NCI-H2171 treated with DMSO at 0.1 percent for 48 hours (cell line): ENCODE measurements around the gene KAZN.

ENCODE experiments used
- DNase-seq: peaks from one replicate; lab custom pipeline; 2025; lab: John Stamatoyannopoulos, UW

The KAZN gene

GRCh38 chr1:14715266-14715665 lies 116.8 kb downstream of the KAZN start:
- no peak for DNase-seq

GRCh38 chr1:14715802-14716201 lies 117.3 kb downstream of the KAZN start:
- DNase-seq: no peak

- no peak for DNase-seq
Observed at GRCh38 chr1:14716474-14716873, 118.0 kb downstream of the KAZN start.

GRCh38 chr1:14718476-14718875 lies 120.0 kb downstream of the KAZN start:
- no peak for DNase-seq

- no peak for DNase-seq
Observed at GRCh38 chr1:14723401-14723800, 124.9 kb downstream of the KAZN start.

GRCh38 chr1:14724246-14724645 lies 125.8 kb downstream of the KAZN start:
- DNase-seq: no peak

- no peak for DNase-seq
Observed at GRCh38 chr1:14724678-14725077, 126.2 kb downstream of the KAZN start.

GRCh38 chr1:14725238-14725637 lies 126.8 kb downstream of the KAZN start:
- no peak for DNase-seq

GRCh38 chr1:14725695-14726094 lies 127.2 kb downstream of the KAZN start:
- DNase-seq: no peak

- DNase-seq: no peak
Observed at GRCh38 chr1:14726606-14727005, 128.1 kb downstream of the KAZN start.

- DNase-seq: no peak
Observed at GRCh38 chr1:14728516-14728915, 130.0 kb downstream of the KAZN start.

- DNase-seq: no peak
Observed at GRCh38 chr1:14732728-14733047, 134.2 kb downstream of the KAZN start.

GRCh38 chr1:14733048-14733778 lies 134.7 kb downstream of the KAZN start:
- DNase-seq: peak; percentile 71

- DNase-seq: no peak
Observed at GRCh38 chr1:14733779-14734140, 135.3 kb downstream of the KAZN start.

- no peak for DNase-seq
Observed at GRCh38 chr1:14735841-14736240, 137.4 kb downstream of the KAZN start.

GRCh38 chr1:14737561-14738094 lies 139.1 kb downstream of the KAZN start:
- peak; percentile 32 for DNase-seq

GRCh38 chr1:14738235-14738634 lies 139.8 kb downstream of the KAZN start:
- DNase-seq: no peak

- DNase-seq: no peak
Observed at GRCh38 chr1:14738647-14739046, 140.2 kb downstream of the KAZN start.

- no peak for DNase-seq
Observed at GRCh38 chr1:14739082-14739832, 140.8 kb downstream of the KAZN start.

- DNase-seq: peak; percentile 79
Observed at GRCh38 chr1:14740016-14740415, 141.5 kb downstream of the KAZN start.

- peak; percentile 77 for DNase-seq
Observed at GRCh38 chr1:14741082-14741481, 142.6 kb downstream of the KAZN start.

GRCh38 chr1:14741532-14741931 lies 143.0 kb downstream of the KAZN start:
- no peak for DNase-seq

- DNase-seq: peak; percentile 23
Observed at GRCh38 chr1:14742181-14742980, 143.9 kb downstream of the KAZN start.
